GM19455 (cell line): ENCODE data around the gene TMEM130.

Experiments
- ATAC-seq: cut with Tn5 transposase; IDR thresholded peaks from one replicate; pipeline ENCODE4 v1.9.1; 2021; ENCODE audit not compliant: unreplicated experiment

Gene TMEM130

GRCh38 chr7:98808751-98809460, 60.9 kb downstream of the TMEM130 start:
- no peak for ATAC-seq

- ATAC-seq: no peak
Measured at GRCh38 chr7:98807068-98808048, 62.5 kb downstream of the TMEM130 start.

GRCh38 chr7:98805956-98806838, 63.6 kb downstream of the TMEM130 start:
- ATAC-seq: no peak

- peak; percentile 40 for ATAC-seq
Measured at GRCh38 chr7:98802781-98803110, 67.1 kb downstream of the TMEM130 start.

GRCh38 chr7:98802088-98802780, 67.6 kb downstream of the TMEM130 start:
- ATAC-seq: peak; percentile 79

GRCh38 chr7:98800996-98801395, 68.8 kb downstream of the TMEM130 start:
- ATAC-seq: no peak

GRCh38 chr7:98797150-98797549, 72.7 kb downstream of the TMEM130 start:
- no peak for ATAC-seq
